Left hindlimb (tissue), 1 donor: ENCODE measurements around the gene UNC5B.

Source experiments
- DNase-seq: peaks from one replicate; pipeline ENCODE4 v3.0.0-alpha.2; 2018

Gene UNC5B

DNA sequence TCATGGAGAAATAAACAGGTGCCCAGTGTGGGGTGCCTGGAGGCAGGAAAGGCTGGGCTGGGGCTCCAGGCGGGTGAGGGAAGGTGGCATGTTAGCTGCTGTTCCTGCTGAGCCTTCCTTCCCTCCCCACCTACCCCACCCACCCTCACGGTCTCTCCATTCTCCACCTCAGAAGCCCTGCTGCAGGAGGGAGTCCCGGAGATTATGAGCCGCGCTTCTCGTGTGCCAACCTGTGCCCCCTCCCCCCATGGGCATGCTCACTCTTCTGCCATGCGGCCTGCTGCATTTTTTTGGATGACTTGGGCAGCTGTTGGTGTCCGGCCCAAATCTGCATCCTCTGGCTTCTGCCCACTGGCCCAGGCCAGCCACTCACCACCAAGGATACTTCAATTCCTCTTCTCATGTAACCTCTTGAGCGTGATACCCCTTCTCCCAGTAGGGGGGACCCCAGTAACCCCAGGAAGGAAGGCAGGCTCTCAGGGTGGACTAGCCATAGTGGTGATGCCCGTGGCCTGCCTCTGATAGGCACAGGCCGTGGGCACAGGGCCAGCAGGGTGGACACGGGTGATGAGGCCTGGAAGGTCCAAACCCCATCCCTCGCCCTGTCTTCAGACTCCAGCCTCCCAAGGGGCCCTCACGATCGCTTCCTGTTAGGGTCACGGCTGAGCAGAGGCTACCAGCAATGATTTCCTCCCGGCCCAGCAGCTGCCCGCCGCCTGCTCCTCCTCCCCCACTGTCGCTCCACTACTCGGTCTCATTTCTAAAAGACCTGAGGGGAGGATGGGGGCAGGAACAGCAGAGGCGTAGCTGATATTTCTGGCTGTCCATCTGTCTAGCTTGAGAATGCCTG is 27.8 kb downstream of the UNC5B start:
- no peak for DNase-seq

DNA sequence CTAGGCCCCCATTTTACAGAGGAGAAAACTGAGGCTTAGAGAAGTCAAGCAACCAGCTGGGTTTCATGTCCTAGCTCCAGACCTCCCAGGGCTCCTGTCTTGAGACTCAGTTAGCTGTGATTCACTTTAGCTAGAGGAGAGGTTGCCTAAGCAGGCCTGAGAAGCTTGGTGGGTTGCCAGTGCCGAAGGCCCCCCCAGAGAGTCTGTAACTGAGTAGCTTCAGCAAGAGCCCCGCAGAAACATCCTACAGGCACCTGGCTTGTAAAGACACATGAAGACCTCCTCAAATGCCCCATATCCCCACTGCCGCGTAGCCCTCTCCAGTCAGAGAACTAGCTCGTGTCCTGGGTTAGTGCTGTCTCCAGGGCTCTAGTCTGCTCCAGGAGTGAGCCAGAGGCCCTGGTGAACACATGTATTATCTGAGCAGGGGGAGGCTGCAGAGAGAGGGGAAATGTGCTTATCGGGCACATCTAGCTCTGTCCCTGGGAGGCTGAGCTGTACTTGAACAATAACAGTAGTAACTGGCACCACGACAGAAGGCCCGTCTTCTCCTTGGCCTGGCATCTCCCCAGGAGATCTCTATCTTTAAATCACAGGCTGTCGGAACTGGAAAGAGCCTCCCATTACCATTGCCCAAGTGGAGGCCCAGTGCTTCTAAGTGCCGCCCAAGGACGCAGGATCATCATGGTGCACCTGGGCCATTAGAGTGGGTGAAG is 28.9 kb downstream of the UNC5B start:
- DNase-seq: no peak

DNA sequence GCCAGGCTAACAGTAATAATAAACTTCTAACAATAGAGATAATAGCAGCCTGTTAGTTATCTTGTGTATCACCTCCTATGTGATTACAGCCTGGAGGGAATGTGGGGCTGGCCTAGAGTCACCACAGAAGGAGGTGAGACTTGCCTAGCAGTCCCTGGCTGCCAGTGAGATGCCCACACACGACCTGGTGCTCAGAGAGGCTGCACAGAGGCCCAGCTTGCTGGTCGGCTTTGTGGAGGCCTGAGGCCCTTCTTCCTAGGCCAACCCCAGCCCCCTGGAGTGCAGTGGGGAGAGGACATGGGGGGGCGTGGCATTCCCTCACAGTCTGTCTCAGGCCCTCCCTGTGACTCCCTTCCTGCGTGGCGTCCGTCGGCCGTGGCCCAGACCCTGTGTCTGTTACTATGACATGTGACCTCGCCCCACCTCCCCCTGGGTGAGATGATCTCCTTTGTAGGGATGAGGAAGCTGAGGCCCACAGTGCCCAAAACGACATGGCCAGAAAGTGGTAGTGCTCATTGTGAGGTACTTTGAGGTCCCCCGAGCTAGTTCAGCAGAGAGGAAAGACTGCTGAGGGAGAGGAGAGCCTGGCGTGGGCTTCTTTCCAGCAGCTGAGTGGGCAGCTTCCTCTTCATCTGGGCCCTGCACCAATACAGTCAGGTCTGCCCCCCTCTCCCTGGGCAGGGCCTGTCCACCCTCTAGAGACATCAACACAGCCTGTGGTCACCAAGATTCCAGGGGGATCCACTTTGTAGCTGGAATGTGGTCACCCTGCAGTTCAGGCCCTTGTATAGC is 29.7 kb downstream of the UNC5B start:
- peak; percentile 72 for DNase-seq

DNA sequence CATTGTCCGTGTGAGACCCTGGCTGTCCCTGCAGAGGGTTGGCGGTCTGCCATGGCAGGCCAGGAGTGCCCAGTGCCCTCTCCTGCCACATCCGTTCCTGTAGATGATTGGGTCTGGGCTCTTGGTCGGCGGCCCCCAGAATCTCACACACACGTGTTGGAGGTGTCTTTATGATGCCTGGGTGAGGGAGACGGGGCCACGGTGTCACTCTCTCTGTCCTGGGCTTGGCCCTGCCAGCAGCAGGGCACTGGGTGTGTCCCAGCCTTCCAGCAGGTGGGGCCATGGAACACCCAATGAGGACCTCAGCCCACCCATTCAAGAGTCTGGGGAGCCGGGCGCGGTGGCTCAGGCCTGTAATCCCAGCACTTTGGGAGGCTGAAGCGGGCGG is 30.2 kb downstream of the UNC5B start:
- no peak for DNase-seq

DNA sequence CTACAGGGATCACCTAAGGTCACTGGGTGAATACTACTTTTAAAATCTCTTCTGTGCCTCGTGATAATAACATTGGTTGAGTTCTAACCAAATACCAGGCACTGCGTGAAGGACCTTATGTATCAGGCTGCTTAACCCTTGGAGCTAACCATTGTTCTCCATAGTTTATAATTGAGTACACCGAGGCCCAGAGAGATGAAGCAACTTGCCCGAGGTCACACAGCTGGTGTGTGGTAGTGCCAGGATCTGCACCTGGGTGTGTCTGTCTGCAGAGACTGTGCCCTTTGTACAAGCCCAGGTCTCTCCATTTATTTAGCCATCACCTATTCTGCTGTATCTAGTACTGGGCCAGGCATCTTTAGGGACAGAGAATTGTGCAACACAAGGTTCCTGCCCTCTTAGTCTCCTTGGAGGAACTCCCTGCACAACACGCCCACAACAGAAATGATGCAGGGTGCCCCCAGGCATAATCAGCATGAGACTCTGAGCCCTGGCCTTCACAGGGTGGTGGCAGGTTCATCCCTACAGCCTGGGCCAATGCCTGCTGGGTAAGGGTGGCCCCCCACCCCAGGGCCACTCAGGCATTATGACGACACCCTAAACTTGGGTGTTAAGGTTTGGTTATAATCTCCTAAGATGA is 31.5 kb downstream of the UNC5B start:
- no peak for DNase-seq

DNA sequence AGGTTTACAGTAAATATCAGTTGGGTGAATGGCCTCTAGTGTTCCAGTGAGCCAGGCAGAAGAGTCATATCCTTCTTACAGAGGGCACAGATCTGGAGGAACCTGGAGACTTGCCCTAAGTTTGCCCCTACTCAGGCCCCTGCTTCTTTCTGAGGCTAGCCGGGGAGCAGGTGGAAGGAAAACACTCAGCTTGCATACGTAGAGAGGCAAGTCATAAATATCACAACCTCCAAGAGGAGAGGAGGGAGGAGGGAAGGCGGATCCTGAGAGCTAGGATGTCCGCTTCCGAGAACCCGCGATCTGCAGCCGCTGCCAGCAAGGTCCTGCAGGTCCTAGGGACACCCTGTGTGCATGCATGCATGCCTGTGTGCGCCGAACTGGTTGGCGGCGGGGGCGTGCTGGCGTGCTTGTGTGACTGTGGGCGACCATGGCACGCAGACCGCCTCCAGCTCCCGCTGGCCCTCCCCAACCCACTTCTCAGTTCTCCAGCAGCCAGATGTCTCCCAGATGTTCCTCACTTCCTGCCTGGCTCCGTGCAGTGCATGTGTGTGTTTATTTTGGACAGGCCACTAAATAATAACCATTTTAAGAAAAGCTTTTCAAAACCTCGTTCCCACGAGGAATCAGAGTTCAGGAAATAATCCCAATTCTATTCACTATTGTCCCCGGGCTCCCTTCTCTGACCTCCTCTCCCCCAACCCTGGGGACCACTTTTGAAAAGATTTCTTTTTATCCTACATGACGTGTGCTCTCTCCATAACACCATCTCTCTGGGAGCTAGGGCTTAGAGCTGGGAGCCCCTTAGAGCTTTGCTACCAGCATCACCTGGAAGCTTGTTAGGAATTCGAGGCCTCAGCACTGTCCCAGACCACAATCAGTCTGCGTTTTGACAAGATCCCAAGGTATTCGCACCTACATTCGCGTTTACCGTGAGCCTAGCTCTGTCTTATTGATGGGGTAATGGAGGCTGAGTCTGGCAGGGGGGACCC is 32.4 kb downstream of the UNC5B start:
- peak; percentile 91 for DNase-seq

DNA sequence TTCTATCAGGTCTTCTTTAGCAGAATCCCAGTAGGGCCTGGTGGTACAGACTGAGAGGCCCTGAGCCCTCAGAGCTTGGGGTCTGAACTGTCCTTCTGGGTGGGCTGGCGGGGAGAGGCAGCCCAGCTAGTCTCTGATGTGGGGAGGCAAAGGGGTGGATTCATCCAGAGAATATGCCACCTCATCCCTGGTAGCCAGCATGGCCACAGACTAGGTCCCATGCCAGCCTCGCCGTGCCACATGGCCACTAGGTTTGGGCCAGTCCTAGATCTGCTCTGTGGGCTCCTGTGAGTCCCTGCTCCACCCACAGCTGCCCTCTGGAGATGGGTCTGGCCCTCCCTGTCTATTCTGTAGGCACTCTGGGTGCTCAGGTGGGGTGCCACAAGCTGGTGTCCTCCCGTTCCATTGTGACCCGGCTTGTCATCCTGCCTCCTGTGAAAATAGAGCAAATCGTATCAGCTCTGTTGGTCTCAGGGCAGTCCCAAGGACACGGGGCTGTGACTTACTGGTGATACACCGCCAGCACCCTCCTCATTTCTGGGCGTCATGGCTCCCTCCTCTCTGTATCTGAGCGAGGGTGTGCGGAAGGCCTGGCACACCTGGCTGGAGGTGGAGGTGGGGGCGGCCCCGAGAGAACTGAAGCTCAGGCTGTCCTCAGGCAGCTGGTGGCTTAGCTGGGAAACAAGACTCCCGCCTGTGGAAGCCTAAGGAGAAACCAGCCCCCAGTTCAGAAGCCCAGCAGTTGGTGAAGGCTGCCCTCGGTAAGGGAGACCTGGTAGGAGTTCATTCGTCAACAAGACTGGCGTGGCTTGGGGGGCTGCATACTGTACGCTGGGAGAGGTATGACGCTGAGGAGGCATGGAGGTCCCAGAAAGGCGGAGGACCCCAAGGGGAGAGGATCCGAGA is 33.3 kb downstream of the UNC5B start:
- DNase-seq: no peak

DNA sequence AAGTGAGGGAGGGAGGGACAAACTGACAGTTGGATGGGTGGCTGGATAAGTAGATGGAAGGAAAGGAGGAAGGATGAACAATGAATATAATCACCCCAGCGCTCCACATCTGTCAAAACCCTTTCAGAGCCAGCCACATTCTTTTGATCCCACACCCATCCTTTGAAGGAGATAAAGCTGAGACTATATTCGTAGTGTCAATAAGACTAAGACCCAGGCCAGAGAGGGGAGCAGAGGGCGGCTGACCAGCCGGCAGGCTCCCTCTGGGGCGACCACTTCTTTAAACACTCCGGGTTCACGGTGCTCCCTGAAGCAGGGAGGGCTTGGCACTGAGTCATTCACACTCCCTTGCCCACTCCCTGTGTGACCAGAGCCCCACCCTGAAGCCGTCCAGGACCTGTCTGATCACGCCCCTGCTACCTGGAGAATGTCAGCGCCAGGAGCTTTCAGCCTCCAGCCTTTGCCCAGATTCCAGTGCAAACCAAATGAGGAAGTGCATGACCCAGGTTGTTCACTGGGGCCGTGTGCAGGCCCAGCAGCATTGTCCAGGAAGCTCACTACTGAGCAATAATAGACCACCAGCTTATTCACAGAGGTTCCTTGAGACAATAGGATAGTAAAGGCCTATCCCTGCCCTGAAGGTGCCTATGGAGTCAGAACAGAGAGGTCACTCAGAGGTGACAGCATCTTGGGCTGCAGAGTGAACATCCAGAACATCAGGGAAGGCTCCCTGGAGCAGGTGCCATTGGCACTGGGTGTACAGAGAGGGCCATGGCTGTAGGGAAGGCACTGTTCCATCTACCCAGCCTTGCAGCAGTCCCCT is 34.4 kb downstream of the UNC5B start:
- no peak for DNase-seq

DNA sequence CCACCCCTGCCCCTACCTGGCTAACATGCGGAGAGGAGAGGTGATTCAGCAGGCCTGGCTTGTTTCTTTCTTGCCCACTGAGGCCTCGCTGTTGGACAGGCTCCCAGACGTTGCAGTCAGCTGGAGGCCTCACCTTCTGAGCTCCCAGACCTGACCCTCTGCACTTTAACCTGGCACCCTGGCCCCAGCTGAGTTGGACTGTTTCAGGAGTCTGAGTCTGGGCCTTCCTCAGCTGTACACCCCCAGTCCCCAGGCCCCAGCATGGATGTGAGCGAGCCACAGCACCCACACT is 35.0 kb downstream of the UNC5B start:
- no peak for DNase-seq

DNA sequence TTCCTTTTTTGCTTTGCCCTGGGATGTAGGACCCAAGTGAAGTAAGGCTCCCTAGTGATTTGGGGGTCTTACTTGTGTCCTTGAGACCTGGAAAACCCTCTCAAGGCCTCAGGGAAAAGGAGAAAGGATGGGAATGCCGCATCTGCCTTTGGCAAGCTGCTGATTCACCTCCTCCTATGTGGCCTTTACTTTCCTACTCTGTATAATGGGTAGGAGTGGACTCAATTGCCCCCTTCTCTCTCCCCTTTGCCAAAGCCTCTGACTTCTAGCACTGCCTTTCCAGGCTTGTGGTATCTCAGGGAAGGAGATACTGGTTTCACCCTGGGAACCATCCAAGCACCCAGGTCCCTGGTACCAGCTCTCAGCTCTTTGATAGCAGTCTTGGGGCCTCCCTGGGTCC is 35.4 kb downstream of the UNC5B start:
- DNase-seq: no peak

DNA sequence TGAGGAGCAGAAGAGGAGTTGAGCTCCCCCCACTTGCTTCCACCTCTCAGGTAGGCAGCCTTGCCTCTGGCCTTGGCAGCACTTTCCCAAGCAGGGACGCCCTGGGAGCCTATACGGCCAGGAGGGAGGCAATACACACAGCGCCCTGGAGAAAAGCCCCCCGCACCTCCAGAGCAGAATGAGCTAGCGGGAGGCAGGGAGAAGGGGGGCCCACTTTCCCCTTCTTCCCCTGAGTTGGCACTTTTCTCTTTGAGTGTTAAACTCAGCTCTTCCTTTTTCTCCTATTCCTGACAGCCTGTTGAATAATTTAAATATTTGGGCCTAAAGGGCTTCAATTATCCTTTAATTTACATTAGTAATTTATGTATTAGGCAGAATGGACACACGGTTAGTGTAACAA is 35.8 kb downstream of the UNC5B start:
- no peak for DNase-seq

DNA sequence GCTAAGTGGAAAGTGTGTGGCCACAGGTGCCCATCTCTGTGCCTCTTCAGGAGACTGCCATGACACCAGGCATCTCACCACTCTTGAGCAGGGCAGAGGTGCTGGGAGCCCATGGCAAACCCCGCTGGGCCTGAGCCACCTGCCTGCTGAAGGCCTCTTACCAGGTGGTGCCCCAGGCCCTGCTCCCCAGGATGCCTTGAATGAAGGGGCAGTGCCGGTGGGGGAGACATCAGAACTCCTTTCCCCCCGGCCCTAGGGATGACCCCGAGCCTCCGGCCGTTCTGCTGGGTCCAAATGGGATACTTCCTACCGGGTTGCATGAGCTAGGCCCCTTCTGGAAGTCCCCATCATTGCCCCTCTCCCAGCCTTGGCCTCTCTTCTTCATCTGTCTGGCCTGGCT is 37.6 kb downstream of the UNC5B start:
- DNase-seq: no peak

DNA sequence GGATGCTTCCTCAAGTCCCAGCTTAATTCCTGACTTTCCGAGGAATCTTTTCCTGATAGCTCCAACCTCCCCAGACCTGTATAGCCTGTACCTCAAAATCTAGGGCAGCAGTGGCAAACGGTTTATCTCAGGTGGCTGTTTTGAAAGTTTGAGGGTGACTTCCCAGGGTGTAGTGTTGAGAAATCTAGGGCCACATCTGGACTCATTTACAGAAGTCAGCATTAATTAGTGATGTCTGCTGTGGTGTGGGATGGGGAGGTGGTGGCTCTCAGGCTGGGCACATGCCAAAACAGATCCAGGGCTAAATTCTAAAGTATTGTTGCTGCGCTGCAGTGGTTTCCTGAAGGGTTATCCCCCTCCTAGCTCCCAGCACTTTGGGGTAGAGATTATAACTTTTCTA is 38.0 kb downstream of the UNC5B start:
- no peak for DNase-seq

DNA sequence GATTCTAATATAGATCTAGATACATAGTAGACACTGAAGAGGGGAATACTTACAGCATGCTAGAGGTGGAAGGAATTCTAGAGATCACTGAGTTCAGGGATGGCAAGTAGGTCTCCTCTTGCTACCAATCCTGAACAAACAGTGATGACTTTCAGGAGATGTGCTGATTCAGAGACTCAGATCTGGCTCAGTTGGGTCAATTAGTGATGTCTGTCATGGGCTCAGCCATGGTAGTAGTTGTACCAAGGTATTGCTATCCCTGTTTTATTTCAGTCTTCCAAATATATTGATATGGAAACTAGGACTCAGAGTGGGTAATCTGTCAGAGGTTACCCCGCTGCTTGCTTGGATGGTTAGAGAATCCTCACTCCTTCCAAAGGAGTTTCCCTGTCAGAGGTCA is 38.5 kb downstream of the UNC5B start:
- DNase-seq: no peak

DNA sequence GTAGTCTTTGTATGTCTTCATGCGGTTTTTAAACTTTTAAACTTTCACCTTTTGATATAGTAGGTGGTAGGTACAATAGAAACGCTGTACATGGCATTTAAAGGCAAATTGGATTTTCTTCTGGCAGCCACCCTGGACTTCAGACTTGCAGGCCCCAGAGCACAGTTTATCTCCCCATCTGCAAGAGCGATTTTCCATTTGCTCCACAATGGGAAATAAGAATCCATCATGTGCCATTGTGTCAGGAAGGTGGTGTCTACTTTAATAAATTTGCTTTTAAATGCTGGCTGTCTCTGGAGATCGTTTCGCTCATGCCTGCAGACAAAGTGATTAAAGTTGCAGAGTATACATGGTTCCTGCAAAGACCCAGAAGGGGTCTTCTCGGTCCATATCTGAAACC is 38.9 kb downstream of the UNC5B start:
- DNase-seq: no peak

DNA sequence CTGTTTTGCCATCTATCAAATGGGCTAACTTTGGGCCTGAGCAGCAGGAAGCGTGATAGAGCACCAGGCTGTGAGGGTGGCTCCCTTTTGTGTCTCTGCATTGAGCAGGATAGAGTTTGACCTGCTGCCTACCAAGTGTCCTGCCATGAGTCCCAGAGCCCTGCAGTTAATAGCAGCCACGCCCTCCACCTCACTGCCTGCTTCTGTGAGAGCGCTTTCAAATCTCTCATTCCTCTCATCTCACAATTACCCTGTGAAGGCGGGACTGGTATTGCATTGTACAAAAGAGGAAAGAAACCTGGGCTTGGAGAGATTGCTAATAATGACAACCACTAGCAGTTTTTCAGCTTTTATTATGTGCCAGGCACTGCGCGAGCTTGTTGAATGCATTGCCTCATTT is 39.9 kb downstream of the UNC5B start:
- no peak for DNase-seq

DNA sequence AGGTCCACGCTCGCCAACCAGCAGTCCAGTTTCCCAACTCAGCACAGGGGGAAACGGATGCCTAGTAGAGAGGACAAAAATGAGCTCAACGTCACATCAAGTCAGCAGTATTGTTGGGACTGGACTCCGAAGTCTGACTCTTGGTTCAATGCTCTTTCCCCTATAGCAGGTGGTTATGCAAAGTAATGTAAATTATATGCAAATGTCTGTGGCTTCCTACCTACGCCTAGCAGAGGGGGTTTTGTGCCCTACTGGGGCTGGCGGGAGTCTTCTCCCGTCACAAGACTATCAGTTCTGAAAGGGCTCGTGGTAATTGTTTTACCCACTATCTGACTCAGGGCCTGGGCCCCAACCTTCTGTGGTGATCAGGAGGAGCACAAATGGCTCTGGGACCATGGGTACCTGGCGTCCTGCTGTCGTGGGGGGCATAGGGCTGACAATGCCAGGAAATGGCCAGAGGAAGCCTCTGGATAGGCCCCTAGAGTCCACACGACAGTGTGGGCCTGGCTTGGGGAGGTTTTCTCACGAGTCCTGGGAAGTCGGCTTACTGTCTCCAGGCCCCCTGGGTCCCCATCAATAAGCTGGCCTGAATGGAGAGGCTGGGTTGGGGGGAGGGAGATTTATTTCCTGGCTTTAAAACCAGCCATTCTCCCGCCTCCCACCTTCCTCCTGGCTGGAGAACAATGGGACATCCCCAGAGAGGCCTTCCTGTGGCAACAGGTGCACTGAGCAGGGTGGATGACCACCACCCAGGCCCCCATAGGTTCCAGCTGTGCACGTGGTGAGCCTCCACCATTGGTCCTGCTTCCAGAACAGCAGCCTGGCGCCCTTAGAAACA is 41.8 kb downstream of the UNC5B start:
- no peak for DNase-seq

DNA sequence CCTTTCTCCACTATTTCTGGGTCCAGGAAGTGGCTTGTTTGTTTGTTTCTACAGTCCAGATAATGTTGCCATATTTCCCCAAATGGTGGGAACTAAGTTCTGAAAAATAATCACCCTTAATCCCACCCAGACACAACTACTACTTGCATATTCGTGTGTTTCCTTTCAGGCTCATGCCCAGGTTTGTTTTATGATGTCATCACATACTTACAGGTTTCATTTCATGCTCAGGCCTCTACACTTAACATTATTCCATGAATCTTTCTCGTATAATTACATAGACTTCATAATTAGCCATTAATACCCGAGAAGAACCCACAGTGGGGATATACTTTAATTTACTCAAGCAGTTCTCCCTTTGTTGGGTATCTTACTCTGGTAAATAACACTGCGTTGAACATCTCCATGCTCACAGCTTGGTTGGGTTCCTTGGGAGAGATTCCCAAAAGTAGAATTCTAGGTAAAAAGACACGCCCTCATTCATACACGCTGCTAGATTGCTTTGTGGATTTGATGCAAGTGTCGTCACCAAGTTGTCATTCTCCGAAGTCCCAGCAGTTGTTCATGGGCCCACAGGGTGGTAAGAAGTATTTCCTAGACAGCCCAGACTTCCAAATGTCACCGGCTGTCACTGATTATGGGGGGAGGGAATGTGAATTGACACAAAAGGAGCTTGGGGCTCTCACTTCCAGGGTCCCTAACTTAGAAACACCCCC is 42.6 kb downstream of the UNC5B start:
- no peak for DNase-seq

DNA sequence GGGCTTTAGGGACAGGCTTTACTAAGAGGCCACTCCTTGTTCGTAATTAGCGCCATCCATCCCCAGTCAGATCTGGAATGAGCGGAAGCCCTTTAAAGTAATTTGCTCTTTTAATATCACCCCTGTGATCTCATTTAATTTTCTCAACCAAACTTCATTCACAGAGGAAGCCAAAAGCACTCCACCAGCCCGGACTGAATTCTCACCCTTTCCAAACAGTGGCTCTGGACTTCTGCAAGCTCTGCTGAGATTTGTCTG is 43.1 kb downstream of the UNC5B start:
- DNase-seq: no peak
